C4-2B (cell line): ENCODE data around the gene PA2G4.

ENCODE experiments used
- ZFX ChIP-seq: fragments of 450-650 bp; IDR thresholded peaks from 2 replicates; pipeline ENCODE4 v1.6.1; 2017
- TF ChIP-seq, protein P1 (sequence below): fragments of 450-650 bp; conservative IDR thresholded peaks from 2 replicates; pipeline ENCODE4 v1.5.1; 2017; ENCODE audit warnings: mild to moderate bottlenecking

DNA sequence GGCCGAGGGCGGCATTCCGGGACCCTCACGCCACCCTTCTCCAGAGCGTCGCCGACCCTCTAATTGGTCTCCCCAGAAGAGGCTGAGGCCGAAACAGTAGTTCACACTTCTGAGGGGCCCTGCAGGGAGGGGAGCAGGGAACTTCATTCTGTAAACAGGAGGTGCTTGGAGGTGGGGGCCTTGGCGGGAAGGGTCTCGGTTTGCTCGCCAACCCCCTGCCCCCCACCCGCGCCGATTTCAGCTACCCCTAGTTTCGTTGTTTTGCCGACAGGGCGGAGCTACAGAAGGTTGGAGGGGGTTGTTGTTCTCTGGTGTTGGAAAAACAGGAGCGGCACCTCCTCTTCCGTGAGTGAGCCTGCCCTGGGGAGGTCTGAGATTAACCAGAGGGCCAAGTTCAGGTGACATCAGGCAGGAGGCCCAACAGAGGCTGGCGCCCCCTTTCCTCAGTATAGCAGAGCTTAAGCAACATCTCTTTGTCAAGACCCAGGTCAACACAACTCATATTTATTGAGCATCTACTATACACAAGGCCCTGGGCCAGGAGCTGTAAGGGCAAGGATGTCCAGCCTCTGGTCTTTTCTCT is 23.7 kb upstream of the PA2G4 start:
- TF ChIP-seq, protein P1, sequence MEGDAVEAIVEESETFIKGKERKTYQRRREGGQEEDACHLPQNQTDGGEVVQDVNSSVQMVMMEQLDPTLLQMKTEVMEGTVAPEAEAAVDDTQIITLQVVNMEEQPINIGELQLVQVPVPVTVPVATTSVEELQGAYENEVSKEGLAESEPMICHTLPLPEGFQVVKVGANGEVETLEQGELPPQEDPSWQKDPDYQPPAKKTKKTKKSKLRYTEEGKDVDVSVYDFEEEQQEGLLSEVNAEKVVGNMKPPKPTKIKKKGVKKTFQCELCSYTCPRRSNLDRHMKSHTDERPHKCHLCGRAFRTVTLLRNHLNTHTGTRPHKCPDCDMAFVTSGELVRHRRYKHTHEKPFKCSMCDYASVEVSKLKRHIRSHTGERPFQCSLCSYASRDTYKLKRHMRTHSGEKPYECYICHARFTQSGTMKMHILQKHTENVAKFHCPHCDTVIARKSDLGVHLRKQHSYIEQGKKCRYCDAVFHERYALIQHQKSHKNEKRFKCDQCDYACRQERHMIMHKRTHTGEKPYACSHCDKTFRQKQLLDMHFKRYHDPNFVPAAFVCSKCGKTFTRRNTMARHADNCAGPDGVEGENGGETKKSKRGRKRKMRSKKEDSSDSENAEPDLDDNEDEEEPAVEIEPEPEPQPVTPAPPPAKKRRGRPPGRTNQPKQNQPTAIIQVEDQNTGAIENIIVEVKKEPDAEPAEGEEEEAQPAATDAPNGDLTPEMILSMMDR, result no peak; the same call in 1 of the 2 replicates
- no peak for TF ChIP-seq ZFX
